GM19395 (cell line): Measurements from ENCODE around the gene HRH4.

Experiments
- ATAC-seq: cut with Tn5 transposase; IDR thresholded peaks from one replicate; pipeline ENCODE4 v1.9.1; 2021; ENCODE audit warnings: mild to moderate bottlenecking, moderate library complexity; ENCODE audit not compliant: unreplicated experiment

Gene HRH4

GRCh38 chr18:24460388-24460787, at the start of gene HRH4:
Gene HRH4 (plus strand): TSS chr18:24460637. CDS start chr18:24460729, 92 bp downstream.
- no peak for ATAC-seq

- ATAC-seq, result no peak
These were observed 47.3 kb upstream of the HRH4 start for GRCh38 chr18:24413148-24413547.

DNA sequence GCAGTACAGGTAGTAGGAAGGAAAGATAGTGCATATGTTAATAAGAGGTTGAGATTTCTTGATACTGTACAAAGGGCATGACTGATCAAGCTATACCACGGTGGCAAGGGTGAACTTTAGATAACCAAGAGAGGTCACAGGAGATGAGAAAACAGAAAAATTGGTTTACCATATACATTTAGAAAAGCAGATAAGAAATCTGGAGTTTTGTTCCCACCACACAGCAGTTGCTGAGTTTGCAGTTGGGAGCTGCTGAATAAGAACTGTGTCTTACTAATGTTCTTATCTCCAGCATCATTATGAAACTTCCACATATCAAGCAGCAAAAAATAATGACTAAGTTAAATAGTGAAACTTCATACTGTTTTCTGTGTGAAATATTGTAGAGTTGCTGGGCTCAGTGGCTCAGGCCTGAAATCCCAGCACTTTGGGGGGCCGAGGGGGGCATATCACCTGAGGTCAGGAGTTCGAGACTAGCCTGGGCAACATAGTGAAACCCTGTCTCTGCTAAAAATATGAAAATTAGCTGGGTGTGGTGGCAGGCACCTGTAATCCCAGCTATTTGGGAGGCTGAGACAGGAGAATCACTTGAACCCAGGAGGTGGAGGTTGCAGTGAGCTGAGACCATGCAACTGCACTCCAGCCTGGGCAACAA, 46.0 kb upstream of the HRH4 start:
- ATAC-seq, result peak; percentile 69

DNA sequence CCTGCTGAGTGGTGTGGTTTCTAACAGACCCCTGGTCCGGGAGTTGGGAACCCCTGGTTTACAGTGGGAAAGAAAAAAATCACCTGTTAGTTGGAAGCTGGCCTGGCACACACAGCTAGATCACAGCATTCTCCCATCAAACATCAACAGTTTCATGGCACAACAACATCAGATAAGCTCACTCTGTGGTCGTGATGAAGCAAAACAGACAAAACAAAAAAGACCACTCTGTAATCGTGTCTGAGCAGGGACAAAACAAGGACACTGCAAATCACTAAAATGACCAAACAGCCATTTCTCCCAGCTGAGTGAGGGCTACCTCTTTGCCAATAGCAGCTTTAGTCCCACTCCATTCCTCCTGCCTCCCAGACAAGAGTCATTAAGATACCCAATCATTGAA, 43.0 kb upstream of the HRH4 start:
- no peak for ATAC-seq

GRCh38 chr18:24420551-24420950, 39.9 kb upstream of the HRH4 start:
- no peak for ATAC-seq

- no peak for ATAC-seq
These were observed 38.6 kb upstream of the HRH4 start for GRCh38 chr18:24421831-24422230.

- no peak for ATAC-seq
These were observed 34.4 kb upstream of the HRH4 start for GRCh38 chr18:24426073-24426397.

GRCh38 chr18:24426398-24427294, 33.8 kb upstream of the HRH4 start, which contains the start of gene IMPACT:
Gene IMPACT (plus strand): TSS chr18:24426670. CDS start chr18:24426757, 87 bp downstream.
- ATAC-seq, result peak; percentile 92

DNA sequence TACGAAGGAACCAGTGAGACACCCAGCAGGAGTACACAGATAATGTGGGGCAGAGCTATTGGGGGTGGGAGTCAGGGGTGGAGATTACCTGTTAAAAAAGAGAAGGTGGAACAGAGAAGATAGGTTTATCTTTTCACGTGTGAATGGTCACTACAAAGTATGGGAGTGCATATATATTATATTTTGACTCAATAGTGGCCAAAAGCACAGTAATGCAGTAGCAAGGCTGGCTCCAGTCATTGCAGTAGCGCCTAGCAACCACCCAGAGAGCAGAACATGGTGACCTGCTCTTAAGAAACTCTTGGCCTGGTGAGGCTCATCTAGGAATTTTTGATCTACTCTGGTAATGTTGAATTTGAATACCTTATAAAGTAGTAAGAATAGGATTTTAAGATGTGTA, 33.0 kb upstream of the HRH4 start:
- ATAC-seq, result no peak

DNA sequence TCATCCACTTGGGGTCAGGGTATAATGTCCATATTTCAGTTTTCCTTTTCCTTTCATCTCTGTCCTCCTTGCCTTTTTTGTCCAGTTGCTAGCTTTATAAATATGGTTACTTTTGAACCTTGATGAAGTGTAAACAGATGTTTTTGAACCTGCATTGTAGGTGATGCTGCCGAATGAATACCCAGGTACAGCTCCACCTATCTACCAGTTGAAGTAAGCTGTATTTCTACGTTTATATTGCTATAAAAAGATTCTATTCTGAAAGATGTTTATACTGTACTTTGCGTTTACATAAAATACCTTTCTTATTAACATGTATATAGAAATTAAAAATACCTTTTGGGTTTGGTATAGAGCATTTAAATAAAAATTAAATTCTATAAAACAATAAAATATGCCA, 31.7 kb upstream of the HRH4 start:
- ATAC-seq, result no peak

DNA sequence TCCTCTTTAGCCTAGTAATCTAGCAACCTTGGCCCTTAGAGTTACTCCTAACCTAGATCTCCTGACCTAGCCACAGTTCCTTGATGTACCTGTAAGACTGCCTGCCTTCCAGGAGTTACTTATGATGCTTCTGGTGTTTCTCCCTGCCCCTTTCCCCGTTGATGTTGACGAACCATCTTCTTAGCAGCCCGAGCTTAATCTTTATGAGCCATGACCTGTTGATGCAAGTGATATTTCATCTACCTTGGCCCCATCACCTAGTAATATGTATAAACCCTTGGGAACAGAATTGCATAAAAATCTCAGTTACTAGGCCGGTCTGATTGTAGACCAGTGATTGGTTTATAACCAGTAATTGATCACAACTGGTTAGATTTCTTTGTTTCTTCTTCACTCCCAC, 31.2 kb upstream of the HRH4 start:
- no peak for ATAC-seq

DNA sequence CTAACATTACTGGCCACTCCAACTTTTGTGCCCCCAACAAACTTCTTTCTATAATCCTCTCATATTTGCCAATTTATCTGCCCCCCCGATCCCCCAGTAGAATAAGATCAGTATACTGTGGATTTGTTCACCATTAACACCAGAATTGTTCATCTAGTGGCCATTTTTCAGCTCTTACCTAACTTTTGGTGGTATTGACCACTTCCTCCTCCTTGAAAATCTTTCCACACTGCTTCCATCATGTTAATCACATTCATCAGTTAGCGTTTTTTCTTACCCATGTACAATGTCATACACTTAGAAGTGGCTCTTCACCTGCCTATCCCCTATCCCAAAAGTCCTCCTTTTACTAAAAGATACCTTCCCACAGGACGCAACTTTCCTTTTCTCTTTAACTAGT, 27.8 kb upstream of the HRH4 start:
- ATAC-seq, result no peak

DNA sequence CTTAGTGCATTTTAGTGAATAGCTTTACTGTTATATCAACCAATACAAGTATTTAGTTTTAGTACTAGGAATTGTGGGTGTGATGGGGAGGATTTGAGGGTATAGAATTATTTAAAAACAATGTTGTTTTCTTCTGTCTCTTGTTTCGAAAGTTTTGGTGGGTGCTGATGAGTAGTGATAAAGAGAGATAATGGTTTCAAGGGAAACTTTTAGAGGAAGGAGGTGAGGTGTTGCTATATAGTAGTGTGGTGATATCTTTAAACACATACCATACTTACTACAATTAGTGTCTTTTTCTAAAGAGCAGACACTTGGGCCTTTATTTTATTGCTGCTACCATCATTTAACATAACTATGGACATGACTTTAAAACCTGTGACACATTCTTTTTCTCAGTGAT, 23.5 kb upstream of the HRH4 start:
- ATAC-seq, result no peak

DNA sequence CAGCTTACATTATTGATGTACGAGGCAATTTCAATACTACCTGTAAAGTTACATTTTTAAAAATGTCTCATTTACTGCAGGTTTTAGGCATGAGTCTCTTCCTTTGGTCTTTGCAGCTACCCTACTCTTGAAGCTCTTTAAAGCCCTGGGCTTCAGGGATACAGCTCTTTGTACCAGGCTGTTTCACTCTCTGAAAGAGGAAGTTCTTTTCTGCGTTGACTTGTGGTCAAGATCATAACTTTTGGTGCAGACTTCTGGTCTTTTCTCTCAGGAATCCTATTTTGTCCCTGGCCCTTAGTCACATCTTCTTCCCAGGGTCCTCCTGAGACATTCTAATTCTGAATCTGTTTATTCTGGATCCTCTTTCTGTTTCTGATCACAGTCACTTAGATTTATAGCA, 16.6 kb upstream of the HRH4 start:
- peak; percentile 75 for ATAC-seq

- peak; percentile 72 for ATAC-seq
These were observed 14.0 kb upstream of the HRH4 start for GRCh38 chr18:24446453-24446852.

DNA sequence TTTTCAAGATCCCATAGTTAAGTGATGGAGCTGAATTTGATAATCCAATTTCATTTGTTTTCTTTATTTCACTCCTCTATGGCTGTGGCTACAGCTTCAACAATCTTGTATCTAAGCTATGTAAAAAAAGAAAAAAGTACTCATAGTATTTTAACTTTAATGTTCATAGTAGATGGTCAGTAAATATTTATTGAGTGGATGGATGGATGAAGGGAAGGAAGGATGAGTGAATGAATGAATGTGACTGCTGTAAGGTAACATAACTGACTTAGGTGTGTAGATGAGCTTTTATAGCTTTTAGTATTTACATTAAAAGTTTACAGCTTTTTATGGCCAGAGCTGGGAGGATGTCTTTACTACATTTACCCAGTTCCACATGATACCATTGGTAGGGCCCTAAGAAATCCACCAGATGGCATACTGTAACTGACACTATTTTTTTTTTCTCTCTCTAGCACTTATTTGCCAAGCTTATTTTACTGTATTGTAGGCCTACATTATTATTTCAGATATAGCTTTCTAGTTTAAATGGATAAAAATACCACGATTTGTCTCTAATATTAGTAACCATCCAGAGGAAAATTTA, 13.4 kb upstream of the HRH4 start:
- ATAC-seq, result no peak

DNA sequence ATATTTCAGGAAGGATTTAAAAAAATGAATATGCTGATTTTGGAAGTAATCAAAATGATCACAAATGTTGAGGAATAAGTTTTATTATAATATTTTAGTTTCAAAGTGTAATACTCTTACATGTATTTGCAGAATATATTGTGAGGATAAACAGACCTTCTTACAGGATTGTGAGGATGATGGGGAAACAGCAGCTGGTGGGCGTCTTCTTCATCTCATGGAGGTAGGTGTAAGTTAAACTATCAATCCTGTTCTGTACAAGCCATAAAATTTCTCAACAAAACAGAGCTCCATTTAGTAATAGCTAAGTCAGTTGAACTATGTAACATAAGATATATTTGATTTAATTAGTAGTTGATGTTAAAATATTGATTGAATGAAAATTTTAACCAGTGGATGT, 12.5 kb upstream of the HRH4 start:
- ATAC-seq, result no peak

DNA sequence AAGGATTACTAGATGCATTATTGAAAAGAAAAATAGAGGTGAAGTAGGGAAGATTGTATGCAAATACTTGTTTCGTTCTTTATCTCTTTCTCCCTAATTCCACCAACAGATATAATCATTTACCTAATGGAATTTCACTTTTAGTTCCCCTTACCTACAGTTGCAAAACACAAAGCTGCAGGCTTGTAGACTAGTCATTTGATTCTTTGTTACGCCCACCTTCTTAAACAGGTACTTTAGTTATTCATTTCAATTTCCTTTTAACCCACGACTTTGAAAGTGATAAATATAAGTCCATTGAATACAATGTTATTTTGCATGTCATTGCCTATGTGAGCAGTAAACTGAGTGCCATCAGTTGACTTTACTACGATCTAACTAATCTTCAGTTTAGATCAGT, 3.9 kb upstream of the HRH4 start:
- peak; percentile 96 for ATAC-seq

- no peak for ATAC-seq
These were observed 665 bp upstream of the HRH4 start for GRCh38 chr18:24459772-24460171.

- ATAC-seq, result no peak
These were observed 1.6 kb downstream of the HRH4 start for GRCh38 chr18:24461996-24462395.

DNA sequence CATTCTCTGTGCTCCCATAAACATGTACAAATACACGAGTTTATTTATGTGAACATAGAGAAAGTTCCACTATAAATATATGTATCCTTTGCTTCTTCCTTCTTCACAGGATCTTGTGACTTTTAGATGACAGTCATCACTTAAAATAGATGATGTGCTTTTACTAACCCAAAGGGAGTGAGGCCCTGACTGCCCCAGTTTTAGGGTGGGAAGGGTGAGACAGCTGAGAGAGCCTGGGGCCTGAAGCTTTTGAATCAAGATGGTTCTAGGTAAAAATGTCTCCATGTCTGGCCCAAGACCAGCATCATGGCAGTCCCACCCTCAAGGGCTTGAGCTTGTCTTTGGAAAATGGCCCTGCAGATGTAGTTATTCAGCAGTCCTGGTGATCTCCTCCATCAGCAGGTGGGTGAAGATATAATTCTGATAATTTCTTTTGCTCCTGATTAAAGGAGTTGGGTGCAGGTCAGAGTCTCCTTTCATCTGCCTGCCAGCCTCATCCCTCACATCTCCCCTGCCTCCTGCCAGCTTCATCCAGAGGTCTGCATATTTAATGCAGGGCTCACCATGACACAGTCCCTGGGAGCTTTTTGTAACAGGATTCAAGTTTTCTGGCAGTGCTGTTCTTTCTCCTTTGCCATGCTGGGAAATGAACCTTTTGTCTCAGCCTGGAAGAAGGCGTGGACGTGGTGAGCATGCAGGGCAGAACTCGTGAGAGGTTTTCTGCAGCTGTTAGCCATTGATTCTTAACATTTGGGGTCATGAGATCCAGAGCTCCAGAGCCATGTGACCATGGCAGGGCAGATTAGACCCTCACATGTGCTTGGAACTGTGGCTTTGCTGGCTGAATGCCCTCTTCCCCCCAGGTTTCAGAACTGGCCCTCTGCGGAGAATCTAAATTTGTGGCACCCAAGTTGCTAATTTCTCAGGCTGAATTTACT, 2.7 kb downstream of the HRH4 start:
- ATAC-seq, result no peak
